Measurements from ENCODE around the gene C1orf35.
A peak's percentile ranks its signal among the peaks of the same experiment; 100 is the strongest.

C1orf35 gene

DNA sequence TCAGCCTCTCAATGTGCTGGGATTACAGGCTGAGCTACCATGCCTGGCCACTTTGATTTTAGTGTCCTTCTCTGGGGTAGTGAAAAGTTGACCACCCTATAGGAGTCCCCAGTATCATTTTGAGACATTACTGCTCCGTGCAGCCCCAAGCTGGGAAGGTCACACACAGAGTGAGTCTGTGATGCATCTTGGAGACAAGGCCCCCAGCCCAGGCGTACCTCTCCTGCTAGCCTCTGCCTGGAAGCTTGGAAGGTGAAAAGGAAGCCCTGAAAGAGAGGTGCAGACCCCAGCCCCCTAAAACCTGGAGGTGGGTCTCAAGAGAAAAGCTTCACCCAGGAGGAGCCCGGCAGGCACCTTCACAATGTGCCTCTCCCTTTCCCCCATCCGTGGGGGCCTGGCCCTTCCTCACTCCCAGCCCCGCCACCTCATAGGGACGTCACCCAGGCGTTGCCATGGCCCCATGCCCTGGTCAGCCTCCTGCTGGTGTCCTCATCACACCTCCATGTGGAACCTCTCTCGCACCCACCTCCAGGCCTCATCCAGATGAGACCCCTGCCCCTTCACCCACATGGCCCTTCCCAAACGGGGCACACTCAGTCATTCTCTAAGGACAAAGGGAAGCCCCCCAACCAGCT lies 26.2 kb downstream of the C1orf35 start:
- TF ChIP-seq TCF12 (IDR thresholded peaks at IDR 0.05; ENCODE audit: low read depth) (no peak), EP300 (IDR thresholded peaks at IDR 0.05; ENCODE audit: borderline replicate concordance) (no peak), FOXM1 (IDR thresholded peaks at IDR 0.05; ENCODE audit: borderline replicate concordance, low read depth) (no peak), CEBPB (IDR thresholded peaks at IDR 0.05) (no peak), RAD21 (IDR thresholded peaks at IDR 0.05; ENCODE audit: low read depth) (no peak)

DNA sequence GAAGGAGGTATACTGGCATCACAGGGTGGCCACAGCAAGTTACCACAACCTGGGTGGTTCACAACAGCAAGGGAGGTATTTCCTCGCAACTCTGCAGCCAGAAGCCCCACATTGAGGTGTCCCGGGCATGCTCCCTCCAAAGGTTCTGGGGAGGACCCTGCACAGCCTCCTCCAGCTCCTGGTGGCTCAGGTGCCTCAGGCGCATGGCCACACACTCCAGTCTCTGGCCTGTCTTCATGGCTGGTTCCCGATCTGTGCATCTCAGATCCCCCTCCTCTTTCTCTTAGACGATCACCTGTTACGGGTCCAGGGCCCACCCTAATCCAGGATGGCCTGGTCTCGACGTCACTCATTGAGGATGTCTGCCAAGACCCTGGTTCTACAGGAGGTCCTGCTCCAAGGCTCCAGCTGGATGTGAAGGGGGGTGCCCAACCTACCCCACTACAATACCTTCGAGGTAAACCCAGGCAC lies 27.3 kb downstream of the C1orf35 start:
- no peak for TF ChIP-seq RAD21 (IDR thresholded peaks at IDR 0.05; ENCODE audit: low read depth)
- TF ChIP-seq, protein P1, sequence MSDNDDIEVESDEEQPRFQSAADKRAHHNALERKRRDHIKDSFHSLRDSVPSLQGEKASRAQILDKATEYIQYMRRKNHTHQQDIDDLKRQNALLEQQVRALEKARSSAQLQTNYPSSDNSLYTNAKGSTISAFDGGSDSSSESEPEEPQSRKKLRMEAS (IDR thresholded peaks at IDR 0.05) = no peak
- no peak for TF ChIP-seq TAF1 (IDR thresholded peaks at IDR 0.05; ENCODE audit: low read depth)
- TF ChIP-seq YY1 (IDR thresholded peaks at IDR 0.05; ENCODE audit: low read depth) = no peak
- TF ChIP-seq, protein P2, sequence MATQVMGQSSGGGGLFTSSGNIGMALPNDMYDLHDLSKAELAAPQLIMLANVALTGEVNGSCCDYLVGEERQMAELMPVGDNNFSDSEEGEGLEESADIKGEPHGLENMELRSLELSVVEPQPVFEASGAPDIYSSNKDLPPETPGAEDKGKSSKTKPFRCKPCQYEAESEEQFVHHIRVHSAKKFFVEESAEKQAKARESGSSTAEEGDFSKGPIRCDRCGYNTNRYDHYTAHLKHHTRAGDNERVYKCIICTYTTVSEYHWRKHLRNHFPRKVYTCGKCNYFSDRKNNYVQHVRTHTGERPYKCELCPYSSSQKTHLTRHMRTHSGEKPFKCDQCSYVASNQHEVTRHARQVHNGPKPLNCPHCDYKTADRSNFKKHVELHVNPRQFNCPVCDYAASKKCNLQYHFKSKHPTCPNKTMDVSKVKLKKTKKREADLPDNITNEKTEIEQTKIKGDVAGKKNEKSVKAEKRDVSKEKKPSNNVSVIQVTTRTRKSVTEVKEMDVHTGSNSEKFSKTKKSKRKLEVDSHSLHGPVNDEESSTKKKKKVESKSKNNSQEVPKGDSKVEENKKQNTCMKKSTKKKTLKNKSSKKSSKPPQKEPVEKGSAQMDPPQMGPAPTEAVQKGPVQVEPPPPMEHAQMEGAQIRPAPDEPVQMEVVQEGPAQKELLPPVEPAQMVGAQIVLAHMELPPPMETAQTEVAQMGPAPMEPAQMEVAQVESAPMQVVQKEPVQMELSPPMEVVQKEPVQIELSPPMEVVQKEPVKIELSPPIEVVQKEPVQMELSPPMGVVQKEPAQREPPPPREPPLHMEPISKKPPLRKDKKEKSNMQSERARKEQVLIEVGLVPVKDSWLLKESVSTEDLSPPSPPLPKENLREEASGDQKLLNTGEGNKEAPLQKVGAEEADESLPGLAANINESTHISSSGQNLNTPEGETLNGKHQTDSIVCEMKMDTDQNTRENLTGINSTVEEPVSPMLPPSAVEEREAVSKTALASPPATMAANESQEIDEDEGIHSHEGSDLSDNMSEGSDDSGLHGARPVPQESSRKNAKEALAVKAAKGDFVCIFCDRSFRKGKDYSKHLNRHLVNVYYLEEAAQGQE (IDR thresholded peaks at IDR 0.05; ENCODE audit: low read depth) = no peak
- TF ChIP-seq, protein P3, sequence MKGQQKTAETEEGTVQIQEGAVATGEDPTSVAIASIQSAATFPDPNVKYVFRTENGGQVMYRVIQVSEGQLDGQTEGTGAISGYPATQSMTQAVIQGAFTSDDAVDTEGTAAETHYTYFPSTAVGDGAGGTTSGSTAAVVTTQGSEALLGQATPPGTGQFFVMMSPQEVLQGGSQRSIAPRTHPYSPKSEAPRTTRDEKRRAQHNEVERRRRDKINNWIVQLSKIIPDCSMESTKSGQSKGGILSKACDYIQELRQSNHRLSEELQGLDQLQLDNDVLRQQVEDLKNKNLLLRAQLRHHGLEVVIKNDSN (IDR thresholded peaks at IDR 0.05) = no peak

DNA sequence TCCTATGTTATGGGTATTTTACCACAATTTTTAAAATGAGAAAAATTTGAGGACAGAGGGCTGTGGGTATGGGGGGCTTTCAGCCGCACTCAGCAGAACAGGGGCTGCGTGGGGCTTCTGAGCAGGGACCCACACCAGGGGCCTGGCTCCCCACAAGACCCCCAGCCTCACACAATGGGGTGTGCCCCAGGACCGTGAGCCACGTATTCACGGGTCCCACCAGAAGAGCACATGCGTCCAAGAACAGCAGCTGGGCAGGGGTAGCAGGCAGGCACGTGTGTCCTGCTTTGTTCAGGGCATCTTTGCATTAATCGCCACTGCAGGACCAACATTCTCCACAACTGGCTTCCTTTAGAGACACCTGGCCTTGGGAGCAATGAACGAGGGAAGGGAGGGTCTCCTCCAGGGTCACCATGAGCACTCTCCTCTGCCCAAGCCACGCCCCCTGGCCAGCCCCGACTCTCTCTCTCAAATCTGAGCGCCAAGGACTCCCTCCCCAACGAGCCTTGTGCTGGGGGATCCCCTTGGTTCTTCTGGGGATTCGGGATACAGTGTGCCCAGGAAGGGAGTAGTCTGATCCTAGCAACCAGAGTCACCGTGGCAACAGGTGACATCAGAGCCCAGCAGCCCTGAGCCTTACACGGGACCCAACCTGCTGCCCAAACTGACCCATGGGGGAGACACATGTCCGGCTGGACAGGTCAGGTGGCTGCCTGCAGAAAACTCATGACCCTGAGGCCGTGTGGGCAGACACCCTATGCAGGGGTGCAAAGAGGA lies 28.0 kb downstream of the C1orf35 start:
- TF ChIP-seq ZBTB7A (IDR thresholded peaks at IDR 0.05; ENCODE audit: low read depth) (no peak), CREB1 (IDR thresholded peaks at IDR 0.05; ENCODE audit: low read depth) (peak; percentile 61; the same call in 1 of the 2 replicates)

DNA sequence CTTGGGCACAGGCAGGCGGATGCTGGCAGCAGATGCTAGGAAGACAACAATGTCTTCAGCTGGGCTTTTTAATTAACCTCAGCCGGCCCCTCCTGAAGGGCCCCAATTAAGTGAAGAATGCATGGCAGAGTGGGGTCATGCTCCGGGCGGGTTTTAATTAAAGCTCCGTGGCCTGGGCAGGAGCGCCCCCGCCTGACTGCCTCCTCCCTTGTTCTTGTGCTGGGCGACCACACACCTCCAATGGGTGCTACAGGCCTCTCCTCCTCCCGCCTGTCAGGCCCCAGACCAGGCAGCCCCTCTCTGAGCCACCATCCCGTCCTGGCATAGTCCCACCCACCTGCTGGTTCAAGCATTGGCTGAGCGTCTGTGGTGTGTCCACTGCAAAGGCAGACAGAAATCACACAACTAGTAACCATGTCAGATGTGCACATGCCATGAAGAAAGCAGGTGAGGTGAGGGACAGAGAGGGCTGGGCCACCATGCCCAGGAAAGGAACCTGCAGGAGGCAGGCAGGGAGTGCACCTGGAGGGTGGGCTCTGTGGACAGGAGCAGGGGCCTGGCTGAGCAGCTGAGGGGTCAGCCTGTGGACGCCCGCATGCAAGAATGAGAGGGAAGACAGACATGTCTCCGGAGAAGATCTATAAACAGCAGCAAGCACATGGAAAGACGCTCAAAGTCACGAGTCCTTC lies 29.1 kb downstream of the C1orf35 start:
- TF ChIP-seq RAD21 (IDR thresholded peaks at IDR 0.05; ENCODE audit: low read depth) = peak; percentile 67
- TF ChIP-seq TAF1 (IDR thresholded peaks at IDR 0.05; ENCODE audit: low read depth) = no peak

DNA sequence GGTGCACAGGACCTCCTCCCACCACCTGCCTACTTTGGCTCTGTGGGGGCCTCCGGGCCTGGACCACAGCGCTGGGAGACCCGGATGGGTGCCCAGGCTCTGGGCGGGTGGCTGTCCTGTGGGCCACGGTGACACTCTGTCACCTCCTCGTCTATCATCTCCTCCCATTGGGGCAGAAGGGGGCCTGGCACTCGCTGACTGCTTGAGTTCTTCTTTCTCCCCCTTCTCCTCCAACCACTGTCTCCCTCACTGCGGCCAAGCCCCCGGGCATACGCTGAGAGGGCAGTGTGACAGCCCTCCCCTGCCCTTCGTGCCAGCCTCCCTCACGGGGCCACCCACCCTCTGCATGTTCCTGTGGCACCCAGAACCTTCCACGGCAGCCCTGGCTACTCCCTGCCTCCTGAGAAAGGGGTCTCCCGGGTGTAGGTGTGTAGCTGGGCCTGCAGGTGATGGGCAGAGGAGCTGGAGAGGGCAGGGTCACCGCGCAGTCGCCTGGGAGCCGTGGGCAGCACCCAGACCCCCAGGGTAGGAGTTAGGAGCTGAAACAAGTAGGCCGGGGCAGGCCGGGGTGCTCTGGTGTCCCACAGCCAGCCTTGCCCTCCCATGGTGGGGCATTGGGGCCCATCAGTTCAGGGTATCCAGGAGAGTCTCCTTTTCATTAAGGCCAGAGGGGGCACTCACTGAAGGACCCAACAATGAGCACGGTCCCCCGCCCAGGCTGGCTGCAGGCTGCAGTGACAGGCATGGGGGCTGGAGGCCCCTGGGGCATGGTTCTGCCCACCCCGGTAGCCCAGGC lies 29.9 kb downstream of the C1orf35 start:
- TF ChIP-seq EP300 (IDR thresholded peaks at IDR 0.05; ENCODE audit: borderline replicate concordance) = no peak
- TF ChIP-seq CREB1 (IDR thresholded peaks at IDR 0.05; ENCODE audit: low read depth) = no peak
- TF ChIP-seq NFIC (IDR thresholded peaks at IDR 0.05) = no peak
- no peak for TF ChIP-seq FOXM1 (IDR thresholded peaks at IDR 0.05; ENCODE audit: borderline replicate concordance, low read depth)
- TF ChIP-seq, protein P1 (IDR thresholded peaks at IDR 0.05) = no peak
- TF ChIP-seq, protein P3 (IDR thresholded peaks at IDR 0.05) = no peak
- TF ChIP-seq TEAD4 (IDR thresholded peaks at IDR 0.05) = no peak

DNA sequence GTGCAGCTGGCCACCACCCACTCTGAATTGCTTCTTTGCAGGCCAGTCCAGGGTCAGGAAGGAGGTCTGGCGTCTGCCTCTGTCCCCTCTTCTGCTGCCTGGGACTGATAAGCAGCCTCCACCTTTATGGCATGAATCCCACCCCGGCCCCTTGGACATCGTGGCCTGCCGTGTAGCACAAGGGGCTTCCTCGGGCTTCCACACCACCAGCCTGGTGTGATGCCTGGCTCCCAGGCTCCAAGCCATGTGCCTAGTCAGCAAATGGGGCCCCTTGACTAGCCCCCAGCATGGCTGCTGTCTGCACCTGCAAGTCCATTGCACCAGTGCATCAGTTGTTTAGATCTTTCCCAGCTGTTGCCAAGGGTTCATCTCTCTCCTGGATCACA lies 30.5 kb downstream of the C1orf35 start:
- TF ChIP-seq EP300 (IDR thresholded peaks at IDR 0.05; ENCODE audit: borderline replicate concordance) = no peak
- no peak for TF ChIP-seq ZBTB7A (IDR thresholded peaks at IDR 0.05; ENCODE audit: low read depth)
- TF ChIP-seq NFIC (IDR thresholded peaks at IDR 0.05) = no peak
- TF ChIP-seq, protein P2 (IDR thresholded peaks at IDR 0.05; ENCODE audit: low read depth) = no peak
- no peak for TF ChIP-seq CEBPB (IDR thresholded peaks at IDR 0.05)
- no peak for TF ChIP-seq YY1 (IDR thresholded peaks at IDR 0.05; ENCODE audit: low read depth)
- no peak for TF ChIP-seq CREB1 (IDR thresholded peaks at IDR 0.05; ENCODE audit: low read depth)
- TF ChIP-seq, protein P3 (IDR thresholded peaks at IDR 0.05) = no peak

Data from Ishikawa (cell line).